ENCODE measurements around the gene HOOK1.

DNA sequence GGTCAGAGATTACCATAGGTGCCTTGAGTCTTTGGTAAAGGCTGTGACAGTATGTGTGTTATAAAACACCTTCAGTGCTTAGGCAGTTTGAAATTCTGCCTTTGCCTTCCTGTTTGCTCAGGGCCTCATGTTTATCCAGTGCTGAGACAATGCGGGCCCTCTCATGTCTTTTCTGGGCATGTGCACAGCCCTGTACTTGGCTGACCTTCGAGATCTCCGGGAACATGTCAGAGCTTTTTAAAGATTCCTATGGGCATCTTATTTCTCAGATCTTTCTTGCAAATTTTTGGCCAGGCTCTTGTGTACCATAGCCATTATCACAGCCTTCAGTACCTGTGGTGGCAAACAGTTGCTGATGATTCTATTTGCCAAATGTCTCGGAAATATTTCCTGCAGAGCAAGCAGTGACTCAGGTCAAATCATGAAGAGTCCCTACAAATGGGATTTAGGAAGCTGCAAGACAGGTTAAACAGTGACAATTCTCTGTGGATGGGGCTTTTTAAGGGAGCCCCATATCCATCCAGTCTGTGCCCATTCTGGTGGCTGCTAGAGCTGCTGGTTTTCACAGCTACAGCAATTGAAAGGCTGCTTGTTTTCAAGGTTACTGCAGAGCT lies 42.1 kb downstream of the HOOK1 start:
- TF ChIP-seq, protein P1, sequence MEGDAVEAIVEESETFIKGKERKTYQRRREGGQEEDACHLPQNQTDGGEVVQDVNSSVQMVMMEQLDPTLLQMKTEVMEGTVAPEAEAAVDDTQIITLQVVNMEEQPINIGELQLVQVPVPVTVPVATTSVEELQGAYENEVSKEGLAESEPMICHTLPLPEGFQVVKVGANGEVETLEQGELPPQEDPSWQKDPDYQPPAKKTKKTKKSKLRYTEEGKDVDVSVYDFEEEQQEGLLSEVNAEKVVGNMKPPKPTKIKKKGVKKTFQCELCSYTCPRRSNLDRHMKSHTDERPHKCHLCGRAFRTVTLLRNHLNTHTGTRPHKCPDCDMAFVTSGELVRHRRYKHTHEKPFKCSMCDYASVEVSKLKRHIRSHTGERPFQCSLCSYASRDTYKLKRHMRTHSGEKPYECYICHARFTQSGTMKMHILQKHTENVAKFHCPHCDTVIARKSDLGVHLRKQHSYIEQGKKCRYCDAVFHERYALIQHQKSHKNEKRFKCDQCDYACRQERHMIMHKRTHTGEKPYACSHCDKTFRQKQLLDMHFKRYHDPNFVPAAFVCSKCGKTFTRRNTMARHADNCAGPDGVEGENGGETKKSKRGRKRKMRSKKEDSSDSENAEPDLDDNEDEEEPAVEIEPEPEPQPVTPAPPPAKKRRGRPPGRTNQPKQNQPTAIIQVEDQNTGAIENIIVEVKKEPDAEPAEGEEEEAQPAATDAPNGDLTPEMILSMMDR (conservative IDR thresholded peaks at IDR 0.05; ENCODE audit: low read length), result no peak
- TF ChIP-seq EZH2phosphoT487 (IDR thresholded peaks at IDR 0.05; ENCODE audit: borderline replicate concordance), result no peak

Data from Loucy (cell line).